HG03575 (cell line): ENCODE data around the gene JPT2.

Source experiments
- ATAC-seq: cut with Tn5 transposase; IDR thresholded peaks from one replicate; pipeline ENCODE4 v1.9.1; 2021; ENCODE audit not compliant: unreplicated experiment, insufficient number of reproducible peaks, low FRiP score; ENCODE audit errors: extremely low read depth

Gene JPT2

DNA sequence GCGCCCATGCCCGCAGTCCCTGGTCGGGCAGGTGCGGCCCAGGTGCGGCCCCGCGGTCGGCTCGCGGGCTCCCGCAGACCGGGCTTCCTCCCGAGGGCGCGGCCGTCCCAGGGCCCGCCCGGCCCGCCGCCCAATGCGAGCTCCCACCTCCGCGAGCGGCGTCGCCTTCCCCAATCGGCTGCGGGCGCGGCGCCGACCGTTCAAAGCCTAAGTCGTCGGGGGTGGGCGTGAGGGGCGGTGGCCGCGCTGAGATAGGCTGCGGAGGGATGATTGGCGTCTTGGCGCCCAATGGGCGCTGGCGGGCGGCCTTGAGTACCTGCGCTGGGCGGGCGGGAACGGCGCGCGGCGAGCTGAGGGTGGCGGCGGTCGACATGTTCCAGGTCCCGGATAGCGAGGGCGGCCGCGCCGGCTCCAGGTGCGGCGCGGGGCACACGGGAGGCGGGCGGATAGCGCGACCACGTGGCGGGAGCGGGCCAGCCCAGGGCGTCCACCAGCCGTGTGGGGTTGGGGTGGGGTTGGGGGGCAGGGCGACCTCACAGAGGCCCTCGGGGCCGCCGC, at the start of gene JPT2:
Gene JPT2, plus strand, starts transcription at position 338 of the 558 bp plus-strand sequence. Its CDS starts 34 bp downstream, at position 372.
- no peak for ATAC-seq

DNA sequence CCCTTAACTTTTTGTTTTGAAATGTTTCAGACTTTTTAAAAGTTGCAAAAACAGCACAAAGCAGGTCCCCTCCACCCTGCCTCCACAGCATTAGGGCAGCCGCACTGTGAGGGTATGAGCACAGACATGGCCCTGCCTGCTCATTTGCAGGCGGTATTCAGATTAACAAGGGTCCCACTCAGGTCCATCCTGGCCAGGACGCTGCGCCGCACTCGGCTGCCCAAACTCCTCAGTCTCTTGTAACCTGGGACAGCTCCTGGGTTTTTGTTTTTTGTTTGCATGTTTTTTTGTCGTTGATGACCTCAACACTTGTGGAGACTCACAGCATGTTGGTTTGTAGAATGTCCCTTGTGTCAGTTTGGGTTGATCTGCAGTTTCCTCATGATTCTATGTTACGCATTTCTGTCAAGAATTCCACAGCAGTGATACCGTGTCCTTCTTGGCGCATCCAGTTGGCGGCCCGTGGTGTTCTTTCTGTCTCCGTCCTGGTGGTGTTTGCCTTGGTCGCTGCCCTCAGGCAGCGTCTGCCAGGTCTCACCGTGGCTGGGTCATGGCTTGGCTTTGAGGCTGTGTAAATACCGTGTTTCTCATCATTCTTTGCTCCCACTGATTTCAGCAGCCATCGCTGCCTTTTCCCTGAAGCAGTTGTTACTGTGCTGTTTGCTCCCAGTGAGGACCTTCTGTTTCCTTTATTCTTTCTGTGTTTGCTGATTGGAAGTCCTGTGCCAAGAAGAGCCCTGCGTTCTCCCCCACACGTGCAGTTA, 47.4 kb upstream of the JPT2 start:
- ATAC-seq = no peak

- no peak for ATAC-seq
Measured at GRCh38 chr16:1631230-1631629, 46.8 kb upstream of the JPT2 start.

DNA sequence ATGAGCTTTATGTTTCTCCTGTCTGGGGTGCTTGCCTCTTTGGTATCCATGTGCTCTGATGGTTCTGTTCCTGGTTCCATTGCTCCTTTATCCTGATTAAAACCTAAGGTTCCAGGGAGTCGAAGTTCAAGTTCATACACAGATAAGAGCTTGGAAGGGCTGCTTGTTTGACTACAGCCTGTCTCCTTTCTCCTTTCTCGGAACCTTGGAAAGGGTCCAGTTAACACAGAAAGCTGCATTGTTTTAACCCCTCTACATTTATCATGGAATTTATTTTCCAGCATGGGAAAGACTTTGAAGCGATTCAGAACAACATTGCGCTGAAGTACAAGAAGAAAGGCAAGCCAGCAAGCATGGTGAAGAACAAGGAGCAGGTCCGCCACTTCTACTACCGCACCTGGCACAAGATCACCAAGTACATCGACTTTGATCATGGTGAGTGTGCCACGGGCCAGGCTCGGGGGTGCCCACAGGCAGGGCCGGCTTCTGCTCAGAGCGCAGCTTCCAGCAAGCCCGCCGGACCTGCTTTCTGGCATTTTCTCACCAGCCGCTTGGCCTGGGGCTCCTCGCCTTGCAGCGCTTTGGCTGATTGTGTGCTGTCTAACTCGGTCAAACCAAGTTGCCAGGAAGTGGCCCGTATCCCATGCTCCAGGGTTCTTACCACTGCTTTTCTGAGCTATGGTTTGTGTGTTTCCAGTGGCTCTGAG, 46.0 kb upstream of the JPT2 start:
- ATAC-seq = no peak

DNA sequence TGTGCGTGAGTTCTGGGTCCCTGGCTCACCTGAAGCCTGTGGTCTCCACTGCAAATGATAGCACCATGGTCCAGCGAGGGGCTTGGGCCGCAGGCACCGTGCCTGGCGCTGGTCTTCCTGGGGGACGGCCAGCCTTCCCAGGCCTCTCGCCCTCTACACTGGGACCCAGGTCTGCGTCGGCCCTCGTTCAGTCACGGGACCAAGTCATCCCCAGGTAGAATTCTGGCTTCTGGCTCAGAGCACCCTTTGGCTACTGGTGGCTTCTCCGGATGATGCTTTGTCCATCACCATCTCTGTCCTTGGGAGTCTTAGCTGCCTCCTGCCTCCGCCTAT, 45.5 kb upstream of the JPT2 start:
- ATAC-seq = no peak

DNA sequence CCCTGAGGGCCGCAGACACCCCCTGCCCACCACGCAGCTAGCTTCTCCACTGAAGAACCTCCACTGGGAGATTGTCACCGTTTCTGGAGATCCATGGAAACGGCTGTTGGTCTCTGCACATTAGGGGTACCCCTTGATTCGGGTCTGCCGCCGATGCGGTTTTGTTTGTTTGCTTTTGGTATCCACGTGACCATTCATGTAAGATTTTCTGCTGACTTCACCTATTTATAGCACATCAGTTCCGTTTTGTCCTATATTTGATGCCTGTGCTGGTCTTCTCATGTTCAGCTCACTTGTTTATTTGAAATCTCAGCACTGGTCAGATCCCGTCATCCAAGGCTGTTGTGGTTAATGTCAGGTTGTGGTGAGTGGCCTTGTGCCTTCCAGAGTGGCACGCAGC, 44.8 kb upstream of the JPT2 start:
- no peak for ATAC-seq

DNA sequence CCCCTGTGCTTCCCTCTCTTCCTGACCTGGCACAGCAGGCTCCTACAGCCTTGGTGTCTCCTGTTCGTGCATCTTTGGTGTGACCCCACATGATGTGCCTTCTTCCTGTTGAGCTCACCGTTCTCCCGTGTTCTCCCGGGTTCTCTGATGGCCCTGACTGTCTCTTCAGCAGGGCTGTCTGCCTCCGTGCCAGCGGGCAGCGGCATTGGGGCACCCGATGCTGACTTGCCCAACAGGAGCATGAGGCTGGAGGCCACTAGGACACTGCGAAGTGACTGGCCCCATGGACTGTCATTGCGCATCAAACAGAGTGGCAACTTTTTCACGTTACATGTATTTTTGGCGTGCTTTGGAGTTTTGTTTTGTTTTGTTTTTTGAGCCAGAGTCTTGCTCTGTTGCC, 43.5 kb upstream of the JPT2 start:
- ATAC-seq = no peak

DNA sequence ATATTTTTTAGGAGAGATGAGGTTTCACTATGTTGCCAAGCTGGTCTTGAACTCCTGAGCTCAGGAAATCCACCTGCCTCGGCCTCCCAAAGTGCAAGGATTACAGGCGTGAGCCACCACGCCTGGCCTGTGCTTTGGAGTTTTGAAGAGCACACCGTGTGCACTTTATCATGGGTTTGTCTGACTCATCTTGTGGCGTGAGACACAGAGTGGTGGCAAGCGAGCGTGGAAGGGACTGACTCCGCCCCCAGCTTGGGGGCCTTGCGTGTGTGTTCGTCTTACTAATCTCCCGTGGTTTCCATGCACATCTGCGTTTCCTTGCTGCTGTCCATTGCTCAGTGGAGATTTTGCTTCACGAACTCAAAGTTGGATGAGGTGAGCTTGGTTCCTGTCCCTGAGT, 43.0 kb upstream of the JPT2 start:
- no peak for ATAC-seq

- no peak for ATAC-seq
Measured at GRCh38 chr16:1637526-1637925, 40.6 kb upstream of the JPT2 start.

GRCh38 chr16:1638757-1639156, 39.3 kb upstream of the JPT2 start:
- no peak for ATAC-seq

- ATAC-seq = no peak
Measured at GRCh38 chr16:1639282-1639681, 38.8 kb upstream of the JPT2 start.

DNA sequence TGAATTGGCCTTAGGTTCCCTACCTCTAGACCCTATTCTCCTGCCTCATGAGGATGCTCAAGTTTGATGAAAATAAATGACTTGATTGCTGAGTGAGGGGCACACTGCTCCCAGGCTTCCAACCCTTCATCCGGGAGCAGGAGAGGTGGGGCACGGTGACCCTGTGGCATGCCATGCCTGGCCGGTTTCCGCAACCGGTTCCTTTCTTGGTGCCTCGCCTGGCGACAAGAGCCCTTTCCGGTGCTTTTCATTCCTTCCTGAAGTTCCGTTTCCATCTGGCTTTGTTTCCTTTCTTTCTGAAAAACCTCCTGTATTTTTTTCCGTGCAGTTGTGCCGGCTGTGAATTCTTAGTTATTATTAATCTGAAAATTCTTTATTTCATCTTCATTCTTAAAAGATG, 38.2 kb upstream of the JPT2 start:
- no peak for ATAC-seq

DNA sequence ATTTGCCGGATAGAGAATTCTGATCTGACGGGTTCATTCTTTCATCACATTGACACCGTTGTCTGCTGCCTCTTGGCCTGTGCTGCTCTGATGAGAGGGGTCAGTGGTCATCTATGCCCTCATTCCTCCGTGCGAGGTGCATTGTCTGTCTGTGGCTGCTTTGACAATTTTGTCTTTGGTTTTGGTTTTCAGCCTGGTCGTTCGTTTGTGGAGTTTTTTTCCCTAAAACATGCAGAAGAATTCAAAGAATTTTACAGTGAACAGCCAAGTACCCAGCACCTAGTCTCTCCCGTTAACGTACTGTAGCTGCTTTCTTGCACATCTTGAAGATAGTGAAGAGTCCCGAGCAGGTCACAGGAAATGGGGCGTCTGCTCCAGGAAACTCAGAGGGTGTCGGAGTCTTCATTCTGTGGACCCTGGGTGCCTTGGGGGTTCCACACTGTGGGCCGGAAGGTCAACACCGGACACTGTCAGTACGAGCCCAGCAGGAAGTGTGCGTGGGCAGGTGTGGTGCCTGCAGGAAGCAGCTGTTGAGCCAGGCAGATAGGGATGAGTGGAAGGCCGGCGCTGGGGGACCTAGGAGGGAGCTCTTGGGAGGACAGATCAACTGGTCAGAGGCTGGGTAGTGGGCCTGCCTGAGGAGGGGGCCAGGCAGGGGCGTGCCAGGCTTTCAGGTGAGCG, 37.7 kb upstream of the JPT2 start:
- no peak for ATAC-seq

GRCh38 chr16:1641261-1641660, 36.8 kb upstream of the JPT2 start:
- ATAC-seq = no peak

- no peak for ATAC-seq
Measured at GRCh38 chr16:1642148-1642547, 35.9 kb upstream of the JPT2 start.

GRCh38 chr16:1642753-1643152, 35.3 kb upstream of the JPT2 start:
- no peak for ATAC-seq

- ATAC-seq = no peak
Measured at GRCh38 chr16:1643521-1643920, 34.6 kb upstream of the JPT2 start.

DNA sequence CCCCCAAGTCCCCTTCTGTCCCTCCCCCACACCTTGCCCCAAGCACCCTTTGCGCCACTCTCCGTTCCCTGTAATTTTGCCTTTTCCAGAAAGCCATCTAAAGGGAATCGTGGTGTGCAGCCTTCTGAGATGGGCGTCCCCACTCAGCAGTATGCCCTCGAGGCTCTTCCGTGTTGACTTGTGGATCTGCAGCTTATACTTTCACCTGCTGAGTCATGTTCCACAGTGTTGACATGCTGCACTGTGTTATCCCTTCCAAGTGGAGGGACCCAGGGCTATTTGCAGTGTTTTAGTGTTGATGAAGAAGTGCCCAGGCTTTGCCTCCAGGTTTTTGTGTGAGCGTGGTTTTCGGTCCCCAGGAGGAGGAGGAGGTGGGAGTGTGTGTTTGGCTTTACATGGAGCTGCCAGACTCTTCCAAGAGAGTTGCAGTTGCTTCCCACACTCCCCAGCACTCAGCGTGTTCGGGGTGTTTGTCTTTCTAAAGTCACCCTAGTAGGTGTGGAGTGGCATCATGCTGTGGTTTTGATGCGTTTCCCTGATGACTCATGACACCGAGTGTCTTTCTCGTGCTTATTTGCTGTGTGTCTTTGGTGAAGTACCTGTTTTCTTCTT, 32.1 kb upstream of the JPT2 start:
- ATAC-seq = no peak

DNA sequence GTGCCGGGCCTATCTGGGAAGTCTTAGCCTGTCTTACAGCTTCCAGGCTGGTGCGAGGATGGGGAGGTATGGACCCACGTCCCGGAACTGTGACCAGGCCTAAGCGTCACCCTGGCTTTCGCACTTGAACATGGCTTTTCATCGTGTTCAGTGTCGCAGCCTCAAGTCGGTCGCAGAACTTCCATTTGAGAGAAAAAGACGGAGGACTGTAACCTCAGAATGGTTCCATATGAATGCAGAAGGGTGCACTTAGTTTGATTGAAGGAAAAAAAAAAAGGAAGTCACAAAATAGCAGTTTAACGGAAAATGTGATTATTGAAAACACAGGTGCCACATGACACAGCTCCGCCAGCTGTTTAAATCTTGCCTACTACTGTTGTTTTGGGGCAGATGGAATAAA, 30.2 kb upstream of the JPT2 start:
- no peak for ATAC-seq

GRCh38 chr16:1650131-1650530, 27.9 kb upstream of the JPT2 start:
- ATAC-seq = no peak
